GM18505 (cell line): ENCODE measurements around the gene SFSWAP.

Source experiments
- ATAC-seq: cut with Tn5 transposase; IDR thresholded peaks from one replicate; pipeline ENCODE4 v1.9.1; 2021; ENCODE audit not compliant: unreplicated experiment
- POLR2A ChIP-seq: IDR thresholded peaks from 4 replicates; pipeline ENCODE4 v1.6.1; 2011; ENCODE audit warnings: borderline replicate concordance; ENCODE audit not compliant: insufficient read depth, insufficient read length; ENCODE audit errors: extremely low read depth

The SFSWAP gene

DNA sequence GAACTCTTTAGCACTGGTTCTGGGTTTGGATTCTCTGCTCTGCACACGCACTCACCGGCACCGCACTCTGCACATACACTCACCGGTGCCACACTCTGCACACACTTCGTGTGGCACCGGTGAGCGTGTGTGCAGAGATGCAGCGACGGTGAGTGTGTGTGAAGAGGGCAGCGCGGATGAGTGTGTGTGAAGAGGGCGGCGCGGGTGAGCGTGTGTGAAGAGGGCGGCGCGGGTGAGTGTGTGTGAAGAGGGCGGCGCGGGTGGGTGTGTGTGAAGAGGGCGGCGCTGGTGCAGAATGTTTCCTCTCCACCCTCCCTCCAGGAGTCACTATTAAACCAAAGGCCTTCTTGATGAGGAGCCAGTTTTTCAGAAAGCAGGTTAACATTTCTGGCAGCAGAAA, 68.1 kb downstream of the SFSWAP start:
- TF ChIP-seq POLR2A, result no peak
- no peak for ATAC-seq

DNA sequence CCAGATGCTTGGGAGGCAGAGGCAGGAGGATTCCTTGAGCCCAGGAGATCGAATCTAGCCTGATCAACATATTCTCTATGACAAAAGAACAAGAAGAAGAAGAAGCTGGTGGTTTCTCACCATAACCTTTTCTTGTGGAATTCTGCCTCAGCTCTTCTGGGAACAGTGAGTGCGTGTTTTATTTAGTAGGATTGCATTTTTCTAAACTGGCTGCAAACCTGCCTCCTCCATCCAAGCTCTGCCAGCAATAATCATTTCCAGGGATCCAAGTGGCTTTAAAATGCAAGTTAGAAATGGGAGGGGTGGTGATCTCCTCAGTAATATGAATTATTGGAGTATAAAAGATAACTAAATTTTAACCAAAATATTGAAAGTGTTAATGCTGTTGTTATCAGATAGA, 71.2 kb downstream of the SFSWAP start:
- TF ChIP-seq POLR2A, result no peak
- ATAC-seq, result no peak

DNA sequence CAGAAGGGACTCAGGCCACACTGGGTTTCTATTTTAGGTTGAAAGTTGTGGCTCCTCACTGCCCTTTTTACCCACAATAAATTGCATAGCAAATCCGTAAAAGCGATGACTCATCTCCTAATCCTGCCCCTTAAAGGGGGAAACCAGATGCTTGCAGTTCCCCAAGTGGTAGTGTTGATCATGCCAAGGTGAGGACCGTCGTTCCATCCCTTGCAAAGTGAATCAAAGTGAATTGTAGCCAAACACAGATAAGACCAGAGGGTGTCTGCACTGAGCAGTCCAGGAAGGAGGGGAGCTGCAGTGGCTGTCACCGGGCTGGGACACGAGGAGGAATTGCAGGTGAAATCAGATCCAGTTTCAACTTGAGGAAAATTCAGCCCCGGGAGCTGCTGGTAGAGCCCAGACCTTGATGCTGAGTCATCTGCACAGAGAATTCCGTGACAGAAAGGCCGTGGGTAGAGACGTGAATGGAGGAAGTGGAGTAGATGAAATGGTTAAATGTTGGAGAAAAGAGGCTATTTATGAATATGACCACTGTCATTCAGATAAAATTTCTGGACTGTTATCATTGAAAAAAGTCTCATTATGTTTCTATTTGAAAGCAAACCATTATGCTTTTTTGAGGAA, 73.1 kb downstream of the SFSWAP start:
- no peak for TF ChIP-seq POLR2A
- ATAC-seq, result no peak

DNA sequence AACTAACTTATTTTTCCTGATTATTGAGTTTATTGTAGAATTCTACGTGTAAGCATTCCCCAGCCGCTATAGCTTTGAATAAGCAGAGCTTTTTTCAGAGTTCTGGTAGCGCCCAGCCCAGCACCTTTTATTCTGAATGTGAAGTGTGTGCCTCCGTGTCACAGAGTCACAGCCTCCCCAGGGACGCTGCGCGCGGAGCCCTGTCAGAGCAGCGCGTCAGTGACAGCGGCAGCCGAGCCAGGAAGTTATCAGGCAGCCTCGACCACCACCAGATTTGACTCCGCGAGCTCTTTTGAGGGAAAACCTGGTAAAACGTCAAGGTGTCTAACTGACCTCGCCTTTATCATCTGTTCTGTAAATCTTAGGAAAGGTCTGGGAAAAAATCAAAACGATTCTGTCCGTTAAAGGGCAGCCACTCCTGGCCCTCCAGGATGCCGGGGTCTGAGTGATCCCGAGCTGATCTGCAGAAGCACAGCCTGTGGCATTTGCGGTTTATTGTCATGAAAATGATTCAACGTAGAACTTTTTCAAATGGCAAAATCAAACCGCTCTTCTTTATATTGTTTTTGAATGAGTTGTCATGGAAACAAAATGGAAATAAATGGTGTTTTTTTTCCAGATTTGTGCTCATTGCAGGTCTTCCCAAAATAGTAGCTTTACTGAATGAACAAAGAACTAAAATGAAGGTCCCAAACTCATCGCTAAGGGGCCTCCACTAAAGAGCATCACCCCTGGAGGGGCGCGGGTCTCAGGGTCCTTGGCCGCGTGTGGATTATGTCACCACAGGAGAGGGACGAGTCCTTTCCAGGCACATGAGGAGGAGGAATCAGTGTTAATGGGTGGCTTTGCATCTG, 74.2 kb downstream of the SFSWAP start:
- TF ChIP-seq POLR2A, result no peak
- ATAC-seq, result no peak

DNA sequence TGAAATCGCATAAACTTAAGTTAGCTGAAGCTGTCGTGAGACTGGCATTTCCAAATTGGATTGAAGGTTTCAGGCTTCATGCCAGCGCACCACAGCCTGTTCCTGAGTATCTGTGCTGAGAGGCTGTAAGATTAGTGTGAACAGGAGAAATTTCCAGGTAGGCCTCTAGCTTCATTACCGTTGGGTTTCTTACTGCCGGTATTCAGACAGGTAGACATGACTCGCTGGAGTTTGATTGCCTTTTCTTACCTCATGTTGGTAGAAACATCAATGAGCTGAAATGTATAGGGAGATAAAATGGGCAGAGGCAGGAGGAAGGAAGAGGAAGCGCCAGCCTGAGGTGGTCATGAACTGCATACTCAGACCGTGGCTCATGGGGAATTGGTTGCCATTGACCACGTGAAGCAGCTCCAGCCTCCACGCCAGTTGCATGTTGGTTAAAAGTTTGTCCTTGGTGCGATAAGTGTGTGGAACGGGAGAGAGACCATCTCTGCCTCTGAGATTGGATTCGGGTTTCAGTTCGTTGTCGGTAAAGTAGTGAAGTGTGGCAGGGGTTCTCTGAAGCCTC, 75.0 kb downstream of the SFSWAP start:
- no peak for TF ChIP-seq POLR2A
- ATAC-seq, result no peak

DNA sequence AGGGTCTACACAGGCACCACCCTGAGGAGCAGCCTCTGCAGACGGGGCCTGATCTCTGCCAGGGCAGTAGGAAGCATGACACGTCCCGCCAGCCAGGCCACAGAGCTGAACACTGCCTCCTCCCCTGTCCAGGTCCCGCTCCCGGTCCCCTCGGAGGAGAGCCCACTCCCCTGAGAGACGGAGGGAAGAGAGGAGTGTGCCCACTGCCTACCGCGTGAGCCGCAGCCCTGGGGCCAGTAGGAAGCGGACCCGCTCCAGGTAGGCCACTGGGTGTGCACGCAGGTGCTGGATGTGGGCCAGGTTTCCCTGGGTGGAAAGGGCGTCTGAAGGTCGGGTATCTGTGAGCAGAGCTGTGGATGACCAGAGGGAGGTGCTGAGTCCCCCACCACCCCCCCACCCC, 75.4 kb downstream of the SFSWAP start:
- TF ChIP-seq POLR2A, result no peak
- ATAC-seq, result no peak

DNA sequence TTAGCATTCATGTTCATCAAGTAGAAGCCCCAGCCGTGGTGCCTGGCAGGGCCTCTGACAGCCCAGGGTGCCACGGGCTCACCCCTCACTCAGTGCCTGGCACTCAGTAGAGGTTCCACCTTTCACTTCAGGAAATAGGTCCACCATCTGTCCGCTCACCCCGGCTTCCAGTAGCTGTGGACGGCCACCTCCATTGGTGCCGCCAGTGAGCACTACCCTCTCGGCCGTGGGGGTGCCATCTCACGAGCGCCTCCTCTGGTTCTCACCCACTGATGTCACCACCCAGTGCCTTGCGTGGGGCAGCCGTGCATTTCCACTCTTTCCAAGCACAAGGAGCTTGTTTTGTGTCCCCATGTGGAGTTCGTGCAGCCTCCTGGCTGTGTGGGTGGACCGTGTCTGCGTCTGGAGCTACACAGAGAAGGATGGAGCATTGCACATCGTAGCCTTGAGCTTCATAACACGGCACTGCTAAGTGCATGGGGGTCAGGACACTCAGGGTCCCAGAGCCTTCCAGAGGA, 76.3 kb downstream of the SFSWAP start:
- no peak for ATAC-seq
- TF ChIP-seq POLR2A, result no peak

DNA sequence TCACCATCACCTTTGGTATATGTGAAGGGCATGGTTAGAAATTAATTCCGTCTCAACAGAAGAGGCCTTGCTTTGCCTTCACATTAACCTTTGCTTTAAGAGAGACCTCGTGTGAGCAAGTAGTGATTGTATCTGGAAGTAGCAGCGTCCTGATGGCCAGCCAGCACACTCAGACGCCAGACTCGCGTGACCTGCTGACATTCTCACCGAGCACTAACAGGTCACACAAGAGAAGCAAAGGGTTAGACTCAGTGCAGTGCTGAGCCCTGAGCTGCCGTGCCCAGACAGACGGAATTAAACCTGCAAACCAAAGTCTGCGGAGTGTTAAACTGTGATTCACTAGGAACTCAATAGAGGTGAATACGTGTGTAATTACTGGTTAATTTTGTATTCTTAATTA, 77.2 kb downstream of the SFSWAP start:
- no peak for ATAC-seq
- no peak for TF ChIP-seq POLR2A

DNA sequence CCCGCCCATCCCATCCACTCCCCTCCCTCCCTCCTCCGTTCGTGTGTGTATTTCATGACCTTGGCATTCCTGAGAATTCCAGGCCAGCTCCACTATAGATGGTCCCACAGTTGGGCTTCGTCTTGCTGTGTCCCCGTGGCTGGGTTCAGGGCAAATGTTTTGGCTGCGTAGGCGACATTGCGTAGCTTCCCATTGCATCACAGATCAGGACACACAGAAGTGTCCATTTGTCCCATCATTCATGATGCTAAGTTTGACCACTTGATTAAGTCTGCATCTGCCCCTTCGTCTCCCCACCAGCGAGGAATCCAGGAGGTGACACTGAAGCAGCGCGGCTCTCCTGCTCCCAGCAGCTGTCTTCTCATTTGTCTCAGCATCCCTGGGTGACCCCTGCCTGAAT, 78.7 kb downstream of the SFSWAP start:
- TF ChIP-seq POLR2A, result no peak
- no peak for ATAC-seq

DNA sequence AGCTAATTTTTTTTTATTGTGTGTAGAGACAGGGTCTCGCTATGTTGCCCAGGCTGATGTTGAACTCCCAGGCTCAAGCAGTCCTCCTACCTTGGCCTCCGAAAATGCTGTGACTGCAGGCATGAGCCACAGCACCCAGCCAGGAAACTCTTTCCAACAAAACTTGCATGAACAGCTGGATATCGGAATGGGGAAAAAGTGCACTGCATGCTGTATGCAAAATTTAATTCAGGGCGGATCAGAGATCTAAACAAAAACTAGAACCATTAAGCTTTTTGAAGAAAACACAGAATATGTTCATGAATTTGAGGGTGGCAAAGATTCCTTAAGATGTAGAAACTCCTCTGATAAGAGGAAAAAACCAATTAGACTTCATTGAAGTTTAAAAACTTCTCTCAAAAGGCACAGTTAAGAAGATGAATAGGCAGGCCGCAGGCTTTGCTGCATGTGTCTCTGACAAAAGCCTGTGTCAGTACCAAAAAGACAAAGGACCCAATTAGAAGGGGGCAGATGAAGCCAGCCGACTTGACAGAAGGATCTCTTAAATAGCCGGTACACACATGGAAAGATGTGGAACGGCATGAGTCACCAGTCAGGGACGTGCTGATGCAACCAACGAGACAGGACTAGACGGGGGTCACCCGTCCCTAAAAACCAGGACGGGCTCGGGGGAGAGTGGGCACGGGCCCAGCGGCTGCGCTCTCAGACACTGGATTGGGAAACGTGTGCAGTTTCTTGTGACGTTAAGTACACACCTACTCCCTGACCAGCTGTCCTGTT, 82.5 kb downstream of the SFSWAP start:
- no peak for ATAC-seq

DNA sequence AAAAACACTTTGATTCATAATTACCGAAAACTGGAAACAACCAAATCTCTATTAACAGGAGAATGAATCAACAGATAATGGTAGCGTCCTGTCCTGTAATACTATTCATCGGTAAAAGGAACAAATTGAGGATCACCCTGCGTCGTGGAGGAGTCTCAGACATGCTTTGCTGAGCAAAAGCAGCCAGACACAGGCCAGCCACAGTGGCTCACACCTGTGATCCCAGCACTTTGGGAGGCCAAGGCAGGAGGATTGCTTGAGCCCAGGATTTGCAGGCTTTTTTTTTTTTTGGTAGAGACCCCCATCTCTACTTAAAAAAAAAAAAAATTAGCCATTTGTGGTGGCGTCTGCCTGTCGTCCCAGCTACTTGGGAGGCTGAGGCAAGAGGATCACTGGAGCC, 83.2 kb downstream of the SFSWAP start:
- TF ChIP-seq POLR2A, result no peak
- no peak for ATAC-seq

More for the DNA sequence above, 82.5 kb downstream of the SFSWAP start:
- no peak for TF ChIP-seq POLR2A

DNA sequence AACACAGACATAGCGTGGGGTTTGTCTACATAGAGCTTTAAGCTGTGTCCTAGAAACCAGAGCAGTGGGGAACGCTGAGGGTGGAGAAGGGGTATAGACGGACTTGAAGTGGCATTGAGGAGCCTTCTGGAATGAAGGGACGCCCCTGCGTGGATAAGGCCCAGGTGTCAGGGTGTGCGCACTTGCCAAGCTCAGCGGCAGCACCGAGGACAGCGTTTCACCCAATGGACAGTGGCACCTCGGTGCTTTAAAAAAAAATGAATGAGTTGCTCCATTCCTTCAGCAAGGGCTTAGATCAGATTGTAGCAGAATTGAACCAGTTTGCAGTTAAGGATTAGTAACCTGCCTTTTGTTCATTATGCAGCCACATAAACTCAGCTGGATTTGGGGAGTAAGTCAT, 83.7 kb downstream of the SFSWAP start:
- ATAC-seq, result no peak
- TF ChIP-seq POLR2A, result no peak

DNA sequence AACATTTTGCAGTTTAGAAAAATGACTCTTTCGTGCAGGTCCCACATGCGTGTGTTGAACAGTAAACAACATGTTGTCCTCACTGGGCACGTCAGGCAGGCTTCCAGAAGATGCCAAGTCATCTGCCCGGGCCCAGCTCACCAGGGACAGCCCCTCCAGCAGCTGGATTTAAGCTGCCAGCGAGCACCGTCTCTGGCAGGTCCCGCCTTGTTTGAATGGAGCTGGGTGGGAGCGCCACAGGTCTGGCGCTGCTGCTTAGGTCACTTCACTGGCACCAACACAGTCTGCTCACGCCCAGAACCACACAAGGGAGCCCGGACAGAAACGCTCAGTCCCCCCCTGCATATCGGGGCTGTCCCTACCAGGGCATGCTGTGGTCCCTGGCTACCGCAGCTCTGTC, 84.2 kb downstream of the SFSWAP start:
- no peak for ATAC-seq
- TF ChIP-seq POLR2A, result no peak
